ENCODE data around the gene B3GNT3.
"Not testable (repeated sequence)": the region's sequence is repeated elsewhere in the genome, so short reads cannot be mapped to it uniquely, and the experiment has no call there.

B3GNT3 gene

GRCh38 chr19:17767559-17767958, 27.4 kb upstream of the B3GNT3 start:
- DNase-seq: no peak

- DNase-seq: no peak
These were observed 24.3 kb upstream of the B3GNT3 start for GRCh38 chr19:17770613-17771012.

GRCh38 chr19:17772172-17772571, 22.8 kb upstream of the B3GNT3 start:
- no peak for DNase-seq

- DNase-seq: peak; percentile 38
These were observed 19.6 kb upstream of the B3GNT3 start for GRCh38 chr19:17775245-17775927.

- no peak for DNase-seq
These were observed 18.7 kb upstream of the B3GNT3 start for GRCh38 chr19:17775991-17776803.

GRCh38 chr19:17777840-17778239, 17.1 kb upstream of the B3GNT3 start:
- DNase-seq: not testable (repeated sequence)

- peak; percentile 41 for DNase-seq
These were observed 16.5 kb upstream of the B3GNT3 start for GRCh38 chr19:17778251-17778967.

- DNase-seq: no peak
These were observed 15.7 kb upstream of the B3GNT3 start for GRCh38 chr19:17778968-17779929.

- DNase-seq: no peak
These were observed 14.2 kb upstream of the B3GNT3 start for GRCh38 chr19:17780781-17781180.

- DNase-seq: not testable (repeated sequence)
These were observed 11.2 kb upstream of the B3GNT3 start for GRCh38 chr19:17783721-17784120.

- peak; percentile 70 for DNase-seq
These were observed 10.5 kb upstream of the B3GNT3 start for GRCh38 chr19:17784201-17785008.

- no peak for DNase-seq
These were observed 7.5 kb upstream of the B3GNT3 start for GRCh38 chr19:17787274-17787913.

- no peak for DNase-seq
These were observed 6.3 kb upstream of the B3GNT3 start for GRCh38 chr19:17788632-17789031.

- no peak for DNase-seq
These were observed 4.7 kb upstream of the B3GNT3 start for GRCh38 chr19:17790059-17790780.

GRCh38 chr19:17794412-17794730, 567 bp upstream of the B3GNT3 start:
- DNase-seq: no peak

GRCh38 chr19:17795495-17795856, 538 bp downstream of the B3GNT3 start:
- no peak for DNase-seq

- DNase-seq: no peak
These were observed 1.3 kb downstream of the B3GNT3 start for GRCh38 chr19:17796013-17796837.

GRCh38 chr19:17796838-17797423, 2.0 kb downstream of the B3GNT3 start:
- no peak for DNase-seq

Measured in stimulated activated CD4-positive, alpha-beta T cell treated with anti-CD3 and anti-CD28 coated beads, Interleukin-12 subunit alpha, Interleukin-12 subunit beta, amount 100 ng/mL, for 4 hours (primary cell).